K562 (cell line): ENCODE data around the gene EMILIN1. TPM values are rescaled to one million over a fixed set of nuclear protein-coding genes. Genes with fewer than 3 reads are reported as not detected.

ENCODE experiments used
- ATAC-seq: fragments of 200-7000 bp; cut with Tn5 transposase; 3 replicates; pipeline ENCODE4 v1.9.1; 2020; ENCODE audit warnings: moderate library complexity
- BruUV-seq: library from RNA; stranded (reverse); fragments of 400-500 nt; replicated peaks from 2 replicates; lab custom pipeline; 2021; lab: Mats Ljungman, UMichigan
- CTCF ChIA-PET: fragments of 300-600 bp; formaldehyde crosslinking; extraction: SDS; loops from one replicate; lab custom pipeline; 2021; ENCODE audit warnings: low intra/inter-chr PET ratio; lab: Yijun Ruan, JAX
- POLR2A ChIA-PET: fragments of 300-600, 350-650 bp; sonication (Branson Sonifier 250); formaldehyde crosslinking; extraction: SDS; loops from one replicate; lab custom pipeline; 2021; ENCODE audit warnings: antibody characterized with exemption, inconsistent platforms; lab: Yijun Ruan, JAX
- DNase-seq, 4 experiments: peaks; one replicate each; pipeline versions ENCODE4 v3.0.0 to v3.0.0-alpha.2; 2011 to 2018; ENCODE audit warnings: low spot score in 3 of 4, mixed read lengths in 3 of 4; ENCODE audit errors: extremely low read depth in 1 of 4
- FAIRE-seq: peaks from 2 replicates; lab custom pipeline; 2011; peaks lifted over from hg19 to GRCh38; lab: Jason Lieb, UNC
- H2AFZ ChIP-seq: 2 replicates; pipeline ENCODE4 v1.6.0; 2011; ENCODE audit warnings: low read depth, low read length, control low read depth, inconsistent platforms
- H3K27ac ChIP-seq: fragments of 200-600 bp; 3 replicates; pipeline ENCODE4 v1.8.0; 2011; ENCODE audit warnings: low read depth, mild to moderate bottlenecking, control low read depth, inconsistent platforms, low read length, moderate library complexity, mixed read lengths; ENCODE audit errors: extremely low read depth
- H3K27me3 ChIP-seq, 2 experiments: fragments of 300-600 bp in 1 of 2; 2 replicates in 1 of 2; 3 replicates in 1 of 2; pipeline versions ENCODE4 v1.6.0 to v1.8.0; 2011; ENCODE audit warnings: inconsistent platforms in 2 of 2, low read length in 2 of 2, mild to moderate bottlenecking in 1 of 2, mixed read lengths in 1 of 2, moderate library complexity in 1 of 2; ENCODE audit not compliant: control insufficient read depth in 2 of 2, insufficient read depth in 2 of 2
- H3K36me3 ChIP-seq: fragments of 300-600 bp; 3 replicates; pipeline ENCODE4 v1.8.0; 2011; ENCODE audit warnings: mild to moderate bottlenecking, low read length, inconsistent platforms; ENCODE audit not compliant: control insufficient read depth, insufficient read depth
- H3K4me1 ChIP-seq, 2 experiments: fragments of 200-600 bp in 1 of 2; replicated peaks in 1 of 2; 2 replicates in 1 of 2; 3 replicates in 1 of 2; pipeline versions ENCODE4 v1.5.1 to v1.8.0; 2011; ENCODE audit warnings: inconsistent platforms in 2 of 2, low read length in 2 of 2, mild to moderate bottlenecking in 1 of 2, mixed read lengths in 1 of 2, moderate library complexity in 1 of 2; ENCODE audit not compliant: control insufficient read depth in 2 of 2, insufficient read depth in 2 of 2
- H3K4me2 ChIP-seq: 2 replicates; pipeline ENCODE4 v1.6.1; 2011; ENCODE audit warnings: low read length, control low read depth, inconsistent platforms, mixed read lengths; ENCODE audit not compliant: insufficient read depth
- H3K4me3 ChIP-seq: fragments of 200-600 bp; sonication (generic), shearing (Covaris generic); 2 replicates; pipeline ENCODE4 v1.5.1; 2016; ENCODE audit warnings: control low read depth, inconsistent platforms
- H3K79me2 ChIP-seq: fragments of 200-600 bp; 3 replicates; pipeline ENCODE4 v1.8.0; 2011; ENCODE audit warnings: low read length, inconsistent platforms; ENCODE audit not compliant: control insufficient read depth, insufficient read depth
- H3K9ac ChIP-seq, 2 experiments: 2 replicates each; pipeline versions ENCODE4 v1.6.0 to v1.6.1; 2011; ENCODE audit warnings: low read depth in 2 of 2, low read length in 2 of 2, control low read depth in 1 of 2, inconsistent platforms in 1 of 2, mild to moderate bottlenecking in 1 of 2, mixed read lengths in 1 of 2; ENCODE audit not compliant: insufficient read depth in 1 of 2
- H3K9me1 ChIP-seq: one replicate; pipeline ENCODE4 v1.6.0; 2011; ENCODE audit warnings: inconsistent platforms, mild to moderate bottlenecking, low read length, moderate library complexity; ENCODE audit not compliant: control insufficient read depth, insufficient read depth
- H3K9me3 ChIP-seq: replicated peaks from 2 replicates; pipeline ENCODE4 v1.5.1; 2011; ENCODE audit warnings: low read depth, low read length, inconsistent platforms; ENCODE audit not compliant: control insufficient read depth, insufficient read depth
- H4K20me1 ChIP-seq: replicated peaks from 2 replicates; pipeline ENCODE4 v1.6.1; 2011; ENCODE audit warnings: low read length, inconsistent platforms, mixed read lengths; ENCODE audit not compliant: control insufficient read depth, insufficient read depth
- ARID4B ChIP-seq: sonication (generic); formaldehyde crosslinking; IDR thresholded peaks from 2 replicates; pipeline ENCODE4 v1.8.0; 2022; ENCODE audit warnings: mild to moderate bottlenecking, missing genetic modification reagents
- FOXJ3 ChIP-seq: sonication (generic); formaldehyde crosslinking; IDR thresholded peaks from 2 replicates; pipeline ENCODE4 v1.4.0; 2020; ENCODE audit warnings: mild to moderate bottlenecking, missing genetic modification reagents
- GATAD2A ChIP-seq: fragments of 450-650 bp; IDR thresholded peaks from 2 replicates; pipeline ENCODE4 v1.6.1; 2017
- IRF9 ChIP-seq: fragments of 450-650 bp; IDR thresholded peaks from 2 replicates; pipeline ENCODE4 v1.6.1; 2016; ENCODE audit warnings: missing biosample characterization, missing genetic modification characterization
- PCBP1 ChIP-seq: fragments of 200-400 bp; formaldehyde crosslinking; IDR thresholded peaks from 2 replicates; pipeline ENCODE4 v1.6.1; 2018; ENCODE audit warnings: mild to moderate bottlenecking, low read depth, low read length; ENCODE audit not compliant: poor library complexity, severe bottlenecking
- PYGO2 ChIP-seq: fragments of 450-650 bp; IDR thresholded peaks from 2 replicates; pipeline ENCODE4 v1.6.1; 2016; ENCODE audit warnings: mild to moderate bottlenecking, missing genetic modification characterization, moderate library complexity, missing compliant biosample characterization
- WGBS: fragments of 100-300 bp; shearing (Covaris generic); methylation state at CpG from one replicate; pipeline ENCODE4 v1.1.6; 2016; ENCODE audit warnings: low coverage, mixed read lengths; ENCODE audit not compliant: insufficient coverage; ENCODE audit errors: missing lambda C conversion rate; 5-methylcytosine and 5-hydroxymethylcytosine counted together
- in situ Hi-C: fragments of 300-500 bp; cut with MboI; formaldehyde crosslinking; loops from 4 replicates; pipeline ENCODE4 v1.15.0; 2018; ENCODE audit warnings: inconsistent platforms, mixed read lengths
- intact Hi-C: fragments of 100-400 bp; cut with micrococcal nuclease; formaldehyde crosslinking; loops from 2 replicates; pipeline ENCODE4 v1.14.2; 2022
- polyA plus RNA-seq, 8 experiments: library from polyadenylated mRNA; depleted of rRNA in 4 of 8; stranded (reverse) in 5 of 8; unstranded in 3 of 8; fragments of >200 nt; fragmentation: Nextera tagmentation in 2 of 8; fragmentation: Illumina TruSeq in 1 of 8; extraction: Ambion mirVana in 2 of 8; extraction: Trizol in 1 of 8; gene quantifications; 2 replicates each; pipeline versions ENCODE4 v1.2.1 to v1.2.3, GENCODE V29; 2011 to 2014; ENCODE audit warnings: inconsistent platforms in 1 of 8, missing spikeins in 1 of 8
- total RNA-seq, 7 experiments: library from RNA; depleted of rRNA in 6 of 7; stranded (reverse); fragments of >200 nt in 6 of 7; fragmentation: Illumina TruSeq in 2 of 7; extraction: Trizol in 2 of 7; gene quantifications; 2 replicates each; pipeline versions ENCODE4 v1.2.1 to v1.2.3, GENCODE V29; 2011 to 2021; ENCODE audit warnings: low replicate concordance in 1 of 7
- TF ChIP-seq, protein P1 (sequence below): sonication (generic); IDR thresholded peaks from 2 replicates; pipeline ENCODE4 v1.6.1; 2016

Gene EMILIN1
- total and polyA plus RNA-seq, 9 of the 15 experiments (the other 6 are each of a cell fraction or from before 2014, with no cell fraction given), result 0.04 to 2.7 (median 0.54) TPM; not detected in 2

- no peak overlapping the region; the same call in 1 of the 2 replicates for H3K4me2 ChIP-seq
- peaks cover 50 to 57% of the 10 kb centered on the region in 2 experiments for H3K4me1 ChIP-seq
- peak overlapping the region; percentile 86 for H2AFZ ChIP-seq
- DNase-seq, result no peak
- no peak for ATAC-seq
- H3K27ac ChIP-seq, result peak overlapping the region; percentile 23; the same call in 1 of the 3 replicates
- H4K20me1 ChIP-seq, result no peaks in the 10 kb centered on the region
- 12% methylated on average over 2 of the region's 2 CpGs for WGBS
- peak overlapping the region; percentile 24 to 80; a peak in 2 of 4 replicates for H3K9ac ChIP-seq
- in situ Hi-C loops, result no loop called here
- BruUV-seq, result no TSS peak
- H3K4me3 ChIP-seq, result no peak overlapping the region
- peaks cover 27% of the 10 kb centered on the region for H3K79me2 ChIP-seq
- ChIA-PET POLR2A (interaction anchor here (0.9 to 2.9 kb wide), 5 partner anchors 11 to 105 kb away, joined by 3 to 32 read pairs (median 3); partner anchors contain the start of gene KHK), CTCF (interaction anchor here (0.6 kb wide), 1 partner anchor 144 kb away, joined by 5 read pairs; no protein-coding TSS in a partner anchor)
- no peaks in the 10 kb centered on the region for H3K9me3 ChIP-seq
- no peaks in the 10 kb centered on the region for H3K9me1 ChIP-seq
- no peaks in the 10 kb centered on the region for H3K27me3 ChIP-seq
- peak; percentile 26 for FAIRE-seq
- H3K36me3 ChIP-seq, result peaks cover 19% of the 10 kb centered on the region; the same call in 2 of the 3 replicates
- intact Hi-C loops, result no loop called here
- TF ChIP-seq PYGO2, result no peak
- no peak for TF ChIP-seq ARID4B
- TF ChIP-seq, protein P1, sequence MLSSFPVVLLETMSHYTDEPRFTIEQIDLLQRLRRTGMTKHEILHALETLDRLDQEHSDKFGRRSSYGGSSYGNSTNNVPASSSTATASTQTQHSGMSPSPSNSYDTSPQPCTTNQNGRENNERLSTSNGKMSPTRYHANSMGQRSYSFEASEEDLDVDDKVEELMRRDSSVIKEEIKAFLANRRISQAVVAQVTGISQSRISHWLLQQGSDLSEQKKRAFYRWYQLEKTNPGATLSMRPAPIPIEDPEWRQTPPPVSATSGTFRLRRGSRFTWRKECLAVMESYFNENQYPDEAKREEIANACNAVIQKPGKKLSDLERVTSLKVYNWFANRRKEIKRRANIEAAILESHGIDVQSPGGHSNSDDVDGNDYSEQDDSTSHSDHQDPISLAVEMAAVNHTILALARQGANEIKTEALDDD, result peak; percentile 50
- no peak for TF ChIP-seq FOXJ3 (CRISPR knock-in tag)
- TF ChIP-seq IRF9 (tag), result no peak
- no peak for TF ChIP-seq PCBP1
- TF ChIP-seq GATAD2A, result no peak
Observed at GRCh38 chr2:27073782-27074181, 4.6 kb upstream of the EMILIN1 start.
